SK-N-SH treated with all-trans-retinoic acid at 6 μM for 48 hours (cell line): Measurements from ENCODE around the gene CCDC85C.

ENCODE experiments used
- ARNTL ChIP-seq: fragments of 450-650 bp; formaldehyde crosslinking; IDR thresholded peaks from 2 replicates; pipeline ENCODE4 v1.5.0; 2020; ENCODE audit warnings: low read depth, mild to moderate bottlenecking, moderate library complexity, borderline replicate concordance
- GLIS3 ChIP-seq: fragments of 250-450 bp; sonication (Bioruptor Pico); IDR thresholded peaks from 2 replicates; pipeline ENCODE4 v1.5.0; 2020; ENCODE audit warnings: mild to moderate bottlenecking, moderate library complexity
- PPARA ChIP-seq: fragments of 250-450 bp; sonication (Bioruptor Pico); IDR thresholded peaks from 2 replicates; pipeline ENCODE4 v1.5.0; 2020; ENCODE audit warnings: mild to moderate bottlenecking, borderline replicate concordance
- RARB ChIP-seq: fragments of 250-450 bp; sonication (Bioruptor Pico); IDR thresholded peaks from 2 replicates; pipeline ENCODE4 v1.8.0; 2021; ENCODE audit warnings: mild to moderate bottlenecking, moderate library complexity

- TF ChIP-seq GLIS3 (CRISPR knock-in tag), result no peak
- no peak for TF ChIP-seq PPARA (CRISPR knock-in tag)
- TF ChIP-seq ARNTL (CRISPR knock-in tag), result no peak
- no peak for TF ChIP-seq RARB (CRISPR knock-in tag)
These were observed 21.0 kb upstream of the CCDC85C start for GRCh38 chr14:99624971-99625370.
